HEK293T (cell line): ENCODE data around the gene LRFN4.

Experiments used
- CTCF ChIA-PET: fragments of 350-600 bp; formaldehyde crosslinking; extraction: SDS; loops from one replicate; lab custom pipeline; 2021; ENCODE audit warnings: antibody characterized with exemption, inconsistent platforms; lab: Yijun Ruan, JAX
- POLR2A ChIA-PET: fragments of 350-600 bp; formaldehyde crosslinking; extraction: SDS; loops from one replicate; lab custom pipeline; 2020; ENCODE audit warnings: antibody characterized with exemption, inconsistent platforms; lab: Yijun Ruan, JAX
- DNase-seq: peaks from one replicate; pipeline ENCODE4 v3.0.0; 2012; ENCODE audit warnings: mixed read lengths; ENCODE audit errors: extremely low spot score
- ARNT ChIP-seq: fragments of 450-650 bp; IDR thresholded peaks from 2 replicates; pipeline ENCODE4 v1.6.1; 2017; ENCODE audit warnings: mild to moderate bottlenecking
- BHLHE40 ChIP-seq: fragments of 450-650 bp; IDR thresholded peaks from 2 replicates; pipeline ENCODE4 v1.6.1; 2016; ENCODE audit warnings: mild to moderate bottlenecking, moderate library complexity, borderline replicate concordance
- CTBP1 ChIP-seq: fragments of 450-650 bp; IDR thresholded peaks from 2 replicates; pipeline ENCODE4 v1.6.1; 2016; ENCODE audit warnings: borderline replicate concordance
- ELF4 ChIP-seq: fragments of 450-650 bp; IDR thresholded peaks from 2 replicates; pipeline ENCODE4 v1.6.1; 2017; ENCODE audit warnings: antibody characterized with exemption
- FOXA1 ChIP-seq: fragments of 450-650 bp; IDR thresholded peaks from 2 replicates; pipeline ENCODE4 v1.6.1; 2016; ENCODE audit warnings: mild to moderate bottlenecking
- FOXK2 ChIP-seq: fragments of 450-650 bp; IDR thresholded peaks from 2 replicates; pipeline ENCODE4 v1.6.1; 2016; ENCODE audit warnings: mild to moderate bottlenecking
- FOXM1 ChIP-seq: fragments of 450-650 bp; IDR thresholded peaks from 2 replicates; pipeline ENCODE4 v1.6.1; 2017; ENCODE audit warnings: mild to moderate bottlenecking, borderline replicate concordance
- HDGF ChIP-seq: fragments of 450-650 bp; IDR thresholded peaks from 2 replicates; pipeline ENCODE4 v1.6.1; 2017; ENCODE audit warnings: antibody characterized with exemption, borderline replicate concordance
- L3MBTL2 ChIP-seq: fragments of 450-650 bp; conservative IDR thresholded peaks from 2 replicates; pipeline ENCODE4 v1.6.1; 2016; ENCODE audit warnings: mild to moderate bottlenecking
- LEF1 ChIP-seq: fragments of 450-650 bp; IDR thresholded peaks from 2 replicates; pipeline ENCODE4 v1.6.1; 2017; ENCODE audit warnings: mild to moderate bottlenecking, borderline replicate concordance
- NFRKB ChIP-seq: fragments of 450-650 bp; IDR thresholded peaks from 2 replicates; pipeline ENCODE4 v1.6.1; 2016; ENCODE audit warnings: mild to moderate bottlenecking, moderate library complexity
- SP1 ChIP-seq: fragments of 450-650 bp; IDR thresholded peaks from 2 replicates; pipeline ENCODE4 v1.6.1; 2017
- SUZ12 ChIP-seq: fragments of 450-650 bp; IDR thresholded peaks from 2 replicates; pipeline ENCODE4 v1.6.1; 2016; ENCODE audit warnings: mild to moderate bottlenecking
- TARDBP ChIP-seq: fragments of 450-650 bp; IDR thresholded peaks from 2 replicates; pipeline ENCODE4 v1.6.1; 2016
- ZNF384 ChIP-seq: fragments of 450-650 bp; IDR thresholded peaks from 2 replicates; pipeline ENCODE4 v1.6.1; 2016
- TF ChIP-seq, protein P1 (sequence below): fragments of 450-650 bp; IDR thresholded peaks from 2 replicates; pipeline ENCODE4 v1.6.1; 2016

LRFN4 gene

DNA sequence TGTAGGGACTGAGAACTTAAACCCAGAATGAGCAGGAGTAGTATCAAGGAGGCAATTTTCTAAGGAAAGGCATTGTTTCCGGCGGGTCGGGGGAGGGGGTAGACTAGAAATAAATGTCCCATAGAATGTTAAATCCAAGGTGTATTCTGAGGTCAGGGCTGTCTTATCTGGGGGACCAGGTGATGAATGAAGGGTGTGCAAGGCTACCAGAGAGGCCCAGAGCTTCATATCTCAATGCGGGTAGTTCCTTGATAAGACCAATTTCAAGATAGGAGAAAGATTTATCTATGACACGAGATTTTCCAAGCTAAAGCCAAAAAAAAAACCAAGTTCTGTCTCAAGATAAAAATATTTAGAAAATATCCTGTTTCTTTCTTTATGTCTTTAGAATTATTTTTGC lies 21.9 kb upstream of the LRFN4 start:
- CTCF ChIA-PET = interaction anchor here (0.6 kb wide), 1 partner anchor 234 kb away, joined by 4 read pairs; no protein-coding TSS in a partner anchor
- POLR2A ChIA-PET = interaction anchor here (1.0 to 1.1 kb wide), 2 partner anchors 9 to 142 kb away, joined by 3 read pairs; partner anchors contain the start of gene RCE1
- DNase-seq = no peak
- TF ChIP-seq SP1 (no peak), LEF1 (no peak), FOXK2 (no peak), CTBP1 (no peak), ELF4 (no peak), L3MBTL2 (no peak), FOXA1 (no peak), HDGF (no peak), ARNT (no peak), ZNF384 (no peak), NFRKB (no peak), SUZ12 (no peak), FOXM1 (no peak), BHLHE40 (no peak), TARDBP (no peak)
- TF ChIP-seq, protein P1, sequence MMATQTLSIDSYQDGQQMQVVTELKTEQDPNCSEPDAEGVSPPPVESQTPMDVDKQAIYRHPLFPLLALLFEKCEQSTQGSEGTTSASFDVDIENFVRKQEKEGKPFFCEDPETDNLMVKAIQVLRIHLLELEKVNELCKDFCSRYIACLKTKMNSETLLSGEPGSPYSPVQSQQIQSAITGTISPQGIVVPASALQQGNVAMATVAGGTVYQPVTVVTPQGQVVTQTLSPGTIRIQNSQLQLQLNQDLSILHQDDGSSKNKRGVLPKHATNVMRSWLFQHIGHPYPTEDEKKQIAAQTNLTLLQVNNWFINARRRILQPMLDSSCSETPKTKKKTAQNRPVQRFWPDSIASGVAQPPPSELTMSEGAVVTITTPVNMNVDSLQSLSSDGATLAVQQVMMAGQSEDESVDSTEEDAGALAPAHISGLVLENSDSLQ = no peak

GRCh38 chr11:66835768-66836405 lies 21.0 kb upstream of the LRFN4 start:
- POLR2A ChIA-PET = no interaction called here
- CTCF ChIA-PET = no interaction called here
- no peak for TF ChIP-seq SUZ12
- TF ChIP-seq SP1 = no peak
- TF ChIP-seq ZNF384 = no peak
- TF ChIP-seq FOXM1 = no peak
- no peak for TF ChIP-seq FOXK2
- no peak for TF ChIP-seq BHLHE40
- TF ChIP-seq NFRKB = no peak
- DNase-seq = no peak

GRCh38 chr11:66840317-66841091 lies 16.4 kb upstream of the LRFN4 start:
- no peak for TF ChIP-seq SP1
- no peak for TF ChIP-seq FOXK2
- TF ChIP-seq FOXM1 = no peak
- TF ChIP-seq HDGF = no peak
- no peak for TF ChIP-seq FOXA1
- TF ChIP-seq ZNF384 = no peak
- TF ChIP-seq LEF1 = no peak
- no peak for TF ChIP-seq NFRKB
- TF ChIP-seq, protein P1 = no peak
- no peak for TF ChIP-seq SUZ12
- no peak for DNase-seq
- ChIA-PET POLR2A (interaction anchor here (1.7 kb wide), 1 partner anchor 9 kb away, joined by 5 read pairs; no protein-coding TSS in a partner anchor), CTCF (interaction anchor here (0.7 to 1.6 kb wide), 3 partner anchors 11 to 399 kb away, joined by 3 read pairs; no protein-coding TSS in a partner anchor)

- POLR2A ChIA-PET = interaction anchor here (1.2 to 5.7 kb wide), 6 partner anchors 12 to 225 kb away, joined by 3 to 63 read pairs (median 4); partner anchors contain the start of genes RBM14 and RBM4
- CTCF ChIA-PET = no interaction called here
- TF ChIP-seq ARNT (no peak), SP1 (no peak)
- TF ChIP-seq, protein P1 = no peak
- DNase-seq = no peak
Observed at GRCh38 chr11:66841861-66842260, 15.0 kb upstream of the LRFN4 start.

DNA sequence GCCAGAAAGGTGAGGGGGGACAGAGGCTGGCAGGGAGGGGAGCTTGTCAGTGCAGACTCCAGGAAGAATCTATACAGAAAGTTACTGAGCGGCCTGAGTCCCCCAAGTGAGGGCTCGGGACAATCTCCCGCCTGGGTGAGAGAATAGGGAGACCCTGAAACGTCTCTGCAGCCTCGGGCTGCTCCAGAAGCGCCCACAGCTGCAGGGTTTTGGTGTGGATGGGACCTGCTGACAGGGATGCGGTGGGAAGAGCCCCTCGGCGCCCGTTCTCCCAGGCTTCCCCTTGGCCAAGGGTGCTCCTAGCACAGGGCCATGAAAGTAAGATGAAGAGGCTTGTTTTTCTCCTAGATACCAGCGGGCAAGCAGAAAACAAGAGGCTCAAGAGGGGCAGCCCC lies 14.4 kb upstream of the LRFN4 start:
- ChIA-PET POLR2A (interaction anchor here (0.6 to 5.7 kb wide), 8 partner anchors 11 to 497 kb away, joined by 3 to 63 read pairs (median 3); partner anchors contain the start of genes RBM14 and RBM4), CTCF (no interaction called here)
- DNase-seq = no peak
- TF ChIP-seq TARDBP = no peak
- TF ChIP-seq BHLHE40 = no peak
- TF ChIP-seq HDGF = no peak
- no peak for TF ChIP-seq NFRKB
- no peak for TF ChIP-seq SUZ12
- TF ChIP-seq FOXM1 = no peak
- TF ChIP-seq ELF4 = no peak
- TF ChIP-seq LEF1 = no peak
